GM19452 (cell line): Measurements from ENCODE around the gene CCNG1.
A peak's percentile ranks its signal among the peaks of the same experiment; 100 is the strongest.
"Not testable (repeated sequence)": the region's sequence is repeated elsewhere in the genome, so short reads cannot be mapped to it uniquely, and the experiment has no call there.

Experiments used
- ATAC-seq: cut with Tn5 transposase; IDR thresholded peaks from one replicate; pipeline ENCODE4 v1.9.1; 2021; ENCODE audit not compliant: unreplicated experiment

The CCNG1 gene

GRCh38 chr5:163437309-163438182, at the start of gene CCNG1:
CCNG1 (plus strand) TSS chr5:163437595; CDS start chr5:163439257, 1,662 bp downstream.
- ATAC-seq = peak; percentile 91

- ATAC-seq = no peak
These were observed 41.6 kb upstream of the CCNG1 start for GRCh38 chr5:163395792-163396191.

DNA sequence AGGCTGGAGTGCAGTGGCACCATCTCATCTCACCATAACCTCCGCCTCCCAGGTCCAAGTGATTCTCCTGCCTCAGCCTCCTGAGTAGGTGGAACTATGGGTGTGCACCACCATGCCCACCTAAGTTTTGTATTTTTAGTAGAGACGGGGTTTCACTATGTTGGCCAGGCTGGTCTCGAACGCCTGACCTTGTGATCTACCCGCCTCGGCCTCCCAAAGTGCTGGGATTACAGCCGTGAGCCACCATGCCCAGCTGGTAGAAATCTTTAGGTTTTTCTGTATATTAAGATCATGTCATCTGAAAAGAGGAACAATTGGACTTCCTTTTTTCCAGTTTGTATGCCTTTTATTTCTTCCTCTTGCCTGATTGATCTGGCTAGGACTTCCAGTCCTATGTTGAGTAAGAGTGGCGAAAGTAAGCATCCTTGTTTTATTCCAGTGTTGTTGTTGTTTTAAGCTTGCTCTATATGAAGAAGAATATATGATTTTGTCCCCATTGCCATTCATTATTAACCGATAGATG, 40.5 kb upstream of the CCNG1 start:
- not testable (repeated sequence) for ATAC-seq

GRCh38 chr5:163397354-163397753, 40.0 kb upstream of the CCNG1 start:
- ATAC-seq = no peak

GRCh38 chr5:163399923-163400322, 37.5 kb upstream of the CCNG1 start:
- ATAC-seq = no peak

GRCh38 chr5:163401271-163401670, 36.1 kb upstream of the CCNG1 start:
- no peak for ATAC-seq

DNA sequence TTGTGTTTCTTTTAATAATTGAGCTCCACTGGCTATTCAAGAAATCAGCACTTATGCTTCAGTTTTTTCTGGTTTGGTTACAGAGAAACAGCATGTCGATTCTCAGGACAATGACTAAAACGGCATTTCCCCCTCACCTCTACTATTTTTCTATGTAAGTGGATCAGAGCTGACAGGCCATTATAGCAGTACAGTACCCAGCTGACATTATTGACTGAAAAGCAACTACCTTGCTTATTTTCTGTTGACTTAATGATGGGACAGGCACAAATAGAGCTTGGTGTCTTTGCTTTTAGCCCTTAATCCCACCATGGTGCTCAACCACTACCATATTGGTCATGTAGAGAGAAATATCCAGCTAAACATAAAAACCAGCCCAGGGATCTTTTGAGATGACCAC, 35.4 kb upstream of the CCNG1 start:
- no peak for ATAC-seq

DNA sequence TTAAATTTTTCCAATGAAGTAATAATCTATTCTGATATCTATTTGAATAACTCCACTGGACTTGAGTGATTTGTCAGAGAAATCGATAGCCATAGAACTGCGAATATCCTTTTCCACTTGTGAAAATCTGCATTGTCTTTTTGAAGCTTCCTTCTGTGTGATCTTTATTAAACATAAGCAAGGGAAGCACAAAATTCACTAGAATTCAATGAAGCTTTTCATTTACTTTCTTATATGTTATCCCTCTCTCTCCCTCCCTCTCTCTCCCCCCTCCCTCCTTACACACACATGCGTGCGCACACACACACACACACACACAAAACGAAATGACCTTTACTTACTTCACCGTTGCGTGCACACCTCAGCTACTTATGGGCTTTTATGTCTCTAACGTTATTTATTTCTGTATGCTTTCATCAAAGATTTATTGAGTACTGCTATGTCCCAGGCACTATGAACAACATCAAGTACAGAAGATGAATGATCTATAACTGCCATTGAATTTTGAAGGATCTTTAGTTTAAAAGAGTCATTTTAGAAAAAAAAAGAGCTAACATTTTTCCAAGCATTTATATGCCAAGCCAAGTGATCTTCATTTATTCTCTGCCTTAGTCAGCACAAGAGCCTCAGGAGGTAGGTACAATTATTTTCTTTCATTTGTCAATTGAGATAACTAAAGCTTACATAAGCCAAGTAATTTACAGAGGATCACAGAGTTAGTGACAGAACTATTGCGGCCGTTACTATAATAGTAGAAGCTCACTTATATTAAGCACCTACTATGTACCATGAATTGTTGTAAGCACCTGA, 32.8 kb upstream of the CCNG1 start:
- no peak for ATAC-seq

DNA sequence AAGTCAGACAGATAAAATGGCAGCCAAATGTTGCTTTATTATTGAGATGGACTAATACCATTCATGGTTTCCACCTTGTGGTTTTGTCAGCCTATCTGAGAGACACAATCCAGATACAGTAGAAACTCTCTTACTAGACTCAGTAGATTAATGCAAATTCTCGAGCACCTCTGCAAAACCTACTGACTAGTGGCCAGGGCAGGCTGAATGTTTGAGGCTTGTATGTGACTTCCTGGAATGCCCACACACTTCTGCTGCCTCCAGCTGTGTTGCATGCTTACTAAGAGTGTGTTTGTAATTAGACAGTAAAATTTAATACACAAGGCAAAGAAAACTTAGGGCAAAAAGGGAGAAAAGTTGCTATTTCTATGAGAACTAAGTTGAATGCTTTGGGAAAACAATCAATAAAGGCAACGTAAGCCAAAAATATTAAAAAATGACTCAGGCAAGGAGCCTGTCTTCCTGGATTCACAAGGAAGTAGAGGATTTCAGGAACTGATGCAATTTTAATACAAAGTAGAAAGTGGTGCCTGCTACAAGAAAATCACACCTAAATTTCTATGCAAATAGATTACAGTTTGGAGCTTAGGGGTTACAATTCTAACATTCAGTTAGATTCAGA, 30.2 kb upstream of the CCNG1 start:
- ATAC-seq = peak; percentile 78

GRCh38 chr5:163408311-163408923, 29.0 kb upstream of the CCNG1 start:
- ATAC-seq = peak; percentile 65

DNA sequence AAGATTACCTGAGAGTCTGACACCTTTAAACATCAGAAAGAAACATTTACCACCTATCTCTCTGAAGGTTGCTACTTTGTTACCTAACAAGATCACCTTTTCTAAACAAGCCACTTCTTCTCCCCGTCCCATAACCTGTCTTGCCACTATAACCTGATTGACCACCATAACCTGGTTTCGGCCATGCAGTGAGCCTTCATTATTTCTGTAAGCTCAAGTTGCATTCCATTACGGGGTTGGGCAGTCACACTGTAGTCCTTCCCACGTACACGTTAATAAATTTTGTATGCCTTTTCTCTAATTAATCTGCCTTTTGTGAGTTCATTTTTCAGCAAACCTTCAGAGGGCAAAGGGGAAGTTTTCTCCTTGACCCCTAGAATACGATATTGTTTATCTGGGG, 28.0 kb upstream of the CCNG1 start:
- no peak for ATAC-seq

GRCh38 chr5:163410505-163410904, 26.9 kb upstream of the CCNG1 start:
- ATAC-seq = peak; percentile 32

- not testable (repeated sequence) for ATAC-seq
These were observed 21.7 kb upstream of the CCNG1 start for GRCh38 chr5:163415673-163416072.

GRCh38 chr5:163424836-163425235, 12.6 kb upstream of the CCNG1 start:
- ATAC-seq = no peak

- not testable (repeated sequence) for ATAC-seq
These were observed 11.3 kb upstream of the CCNG1 start for GRCh38 chr5:163426128-163426527.

GRCh38 chr5:163432544-163432943, 4.9 kb upstream of the CCNG1 start:
- ATAC-seq = no peak

- no peak for ATAC-seq
These were observed 4.1 kb upstream of the CCNG1 start for GRCh38 chr5:163433271-163433670.

- ATAC-seq = no peak
These were observed 3.0 kb upstream of the CCNG1 start for GRCh38 chr5:163434401-163434866.

DNA sequence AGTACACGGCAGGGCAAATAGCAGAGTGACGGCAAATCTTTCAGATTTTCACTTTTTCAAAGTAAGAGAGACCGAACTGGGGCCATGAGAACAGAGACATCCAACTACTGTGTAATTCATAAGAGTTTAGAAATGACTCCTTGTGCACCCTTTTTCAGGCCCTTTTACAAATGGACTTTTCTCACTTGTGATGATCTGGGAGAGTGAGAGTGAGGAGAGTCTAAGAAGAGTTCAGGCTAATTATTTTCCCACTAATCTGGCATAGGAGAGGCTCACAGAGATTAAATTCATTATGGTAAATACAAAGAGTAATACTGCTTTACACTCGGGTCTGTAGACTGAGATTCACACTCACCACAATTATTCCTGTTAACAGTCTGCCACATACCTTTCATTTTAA, 880 bp upstream of the CCNG1 start:
- no peak for ATAC-seq

GRCh38 chr5:163437011-163437308, 435 bp upstream of the CCNG1 start:
- ATAC-seq = no peak

GRCh38 chr5:163439092-163439425, 1.7 kb downstream of the CCNG1 start:
- ATAC-seq = no peak
